C4-2B (cell line): ENCODE measurements around the gene RNF130.

ENCODE experiments used
- ZFX ChIP-seq: fragments of 450-650 bp; IDR thresholded peaks from 2 replicates; pipeline ENCODE4 v1.6.1; 2017
- TF ChIP-seq, protein P1 (sequence below): fragments of 450-650 bp; conservative IDR thresholded peaks from 2 replicates; pipeline ENCODE4 v1.5.1; 2017; ENCODE audit warnings: mild to moderate bottlenecking

DNA sequence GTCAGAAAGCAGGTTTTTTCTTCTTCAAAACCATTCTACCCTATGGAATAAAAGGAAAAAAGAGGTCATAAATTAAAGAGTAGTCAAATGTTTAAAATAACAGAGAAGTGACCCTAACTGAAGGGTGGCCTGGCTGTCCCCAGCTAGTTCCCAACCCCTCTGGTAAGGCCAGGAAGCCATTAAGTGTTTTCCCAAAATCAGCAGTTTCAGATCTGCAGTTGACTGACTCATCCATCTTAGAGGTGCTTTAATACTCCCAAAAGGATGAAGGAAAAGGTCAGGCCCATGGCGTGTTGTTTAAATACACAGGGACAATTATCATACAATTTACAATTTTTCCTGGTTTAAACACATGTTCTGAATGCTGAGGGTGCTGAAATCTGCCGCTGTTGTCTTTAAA lies 115.9 kb downstream of the RNF130 start:
- TF ChIP-seq, protein P1, sequence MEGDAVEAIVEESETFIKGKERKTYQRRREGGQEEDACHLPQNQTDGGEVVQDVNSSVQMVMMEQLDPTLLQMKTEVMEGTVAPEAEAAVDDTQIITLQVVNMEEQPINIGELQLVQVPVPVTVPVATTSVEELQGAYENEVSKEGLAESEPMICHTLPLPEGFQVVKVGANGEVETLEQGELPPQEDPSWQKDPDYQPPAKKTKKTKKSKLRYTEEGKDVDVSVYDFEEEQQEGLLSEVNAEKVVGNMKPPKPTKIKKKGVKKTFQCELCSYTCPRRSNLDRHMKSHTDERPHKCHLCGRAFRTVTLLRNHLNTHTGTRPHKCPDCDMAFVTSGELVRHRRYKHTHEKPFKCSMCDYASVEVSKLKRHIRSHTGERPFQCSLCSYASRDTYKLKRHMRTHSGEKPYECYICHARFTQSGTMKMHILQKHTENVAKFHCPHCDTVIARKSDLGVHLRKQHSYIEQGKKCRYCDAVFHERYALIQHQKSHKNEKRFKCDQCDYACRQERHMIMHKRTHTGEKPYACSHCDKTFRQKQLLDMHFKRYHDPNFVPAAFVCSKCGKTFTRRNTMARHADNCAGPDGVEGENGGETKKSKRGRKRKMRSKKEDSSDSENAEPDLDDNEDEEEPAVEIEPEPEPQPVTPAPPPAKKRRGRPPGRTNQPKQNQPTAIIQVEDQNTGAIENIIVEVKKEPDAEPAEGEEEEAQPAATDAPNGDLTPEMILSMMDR = no peak
- TF ChIP-seq ZFX = no peak
